Thyroid gland (tissue), 4 donors: ENCODE results near the gene PDZRN3. TPM values are rescaled to one million over a fixed set of nuclear protein-coding genes. Genes with fewer than 3 reads are reported as not detected.

Experiments
- DNase-seq, 2 donors: peaks; one replicate each; pipeline ENCODE4 v3.0.0-alpha.2; 2019
- H3K27ac ChIP-seq, 3 donors: fragments of 200-600 bp; sonication (generic); 1 replicate in 2 of 3; 2 replicates in 1 of 3; pipeline ENCODE4 v1.5.1; 2016 to 2019; ENCODE audit warnings: mild to moderate bottlenecking in 1 of 3, moderate library complexity in 1 of 3
- H3K27me3 ChIP-seq: fragments of 200-600 bp; sonication (generic); one replicate; pipeline ENCODE4 v1.5.1; 2019
- H3K36me3 ChIP-seq, 2 donors: fragments of 200-600 bp; sonication (generic); one replicate each; pipeline ENCODE4 v1.5.1; 2016 to 2019
- H3K4me1 ChIP-seq, 2 donors: fragments of 200-600 bp; sonication (generic); one replicate each; pipeline ENCODE4 v1.5.1; 2017 to 2019
- H3K4me3 ChIP-seq, 3 donors: fragments of 200-600 bp; sonication (generic); replicated peaks in 1 of 3; 1 replicate in 2 of 3; 2 replicates in 1 of 3; pipeline ENCODE4 v1.5.1; 2016; ENCODE audit warnings: mild to moderate bottlenecking in 1 of 3
- H3K9me3 ChIP-seq: fragments of 200-600 bp; sonication (generic); one replicate; pipeline ENCODE4 v1.5.1; 2017
- CTCF ChIP-seq, 6 experiments: fragments of 200-600 bp in 3 of 6; fragments of 450-650 bp in 3 of 6; sonication (generic) in 3 of 6; IDR thresholded peaks; one replicate each; pipeline ENCODE4 v1.5.1; 2016 to 2019; ENCODE audit warnings: antibody characterized with exemption in 6 of 6, mild to moderate bottlenecking in 2 of 6, inconsistent platforms in 1 of 6, moderate library complexity in 1 of 6
- POLR2A ChIP-seq, 2 donors: fragments of 450-650 bp; IDR thresholded peaks; one replicate each; pipeline ENCODE4 v1.6.1; 2017; ENCODE audit warnings: antibody characterized with exemption in 2 of 2, mild to moderate bottlenecking in 2 of 2, moderate library complexity in 1 of 2
- WGBS, 2 donors: methylation state at CpG; one replicate each; pipeline ENCODE4 v1.1.5; 2017; 5-methylcytosine and 5-hydroxymethylcytosine counted together
- intact Hi-C: fragments of 100-400 bp; cut with DNase I; formaldehyde crosslinking; loops from one replicate; pipeline ENCODE4 v1.15.1; 2023
- total RNA-seq, 4 donors: library from RNA; depleted of rRNA; stranded (reverse); fragments of >200 nt; gene quantifications; one replicate each; pipeline ENCODE4 v1.2.3, GENCODE V29; 2016

Gene PDZRN3
- total RNA-seq, 4 donors from 2014 or later = 4.4 to 8.3 (median 6.0) TPM

DNA sequence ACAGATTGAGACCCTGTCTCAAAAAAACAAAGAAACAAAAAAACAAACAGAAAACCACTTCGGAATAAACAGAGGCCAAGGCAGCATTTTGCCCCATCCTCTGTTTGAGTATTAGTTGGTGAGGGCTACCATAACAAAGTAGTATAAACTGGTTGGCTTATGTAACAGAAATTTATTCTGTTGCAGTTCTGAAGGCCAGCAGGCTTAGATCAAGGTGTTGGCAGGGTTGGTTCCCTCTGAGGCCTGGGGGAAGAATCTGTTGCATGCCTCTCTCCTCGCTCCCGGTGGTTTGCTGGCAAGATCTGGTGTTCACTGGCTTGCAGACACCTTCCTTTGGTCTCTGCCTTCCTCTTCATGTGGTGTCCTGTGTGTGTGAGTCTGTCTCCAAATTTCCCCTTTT is 261.6 kb downstream of the PDZRN3 start:
- Histone ChIP-seq H3K4me1 (no peaks in the 10 kb centered on the region), H3K27me3 (no peaks in the 10 kb centered on the region), H3K9me3 (no peaks in the 10 kb centered on the region), H3K4me3 (no peak overlapping the region), H3K27ac (no peak overlapping the region), H3K36me3 (no peaks in the 10 kb centered on the region)
- no peak for DNase-seq
- TF ChIP-seq CTCF (IDR thresholded peaks at IDR 0.05) = no peak
- TF ChIP-seq POLR2A (IDR thresholded peaks at IDR 0.05) = no peak
- WGBS, 2 donors = 90 to 98% methylated on average over 3 of the region's 3 CpGs
- intact Hi-C loops = no loop called here

DNA sequence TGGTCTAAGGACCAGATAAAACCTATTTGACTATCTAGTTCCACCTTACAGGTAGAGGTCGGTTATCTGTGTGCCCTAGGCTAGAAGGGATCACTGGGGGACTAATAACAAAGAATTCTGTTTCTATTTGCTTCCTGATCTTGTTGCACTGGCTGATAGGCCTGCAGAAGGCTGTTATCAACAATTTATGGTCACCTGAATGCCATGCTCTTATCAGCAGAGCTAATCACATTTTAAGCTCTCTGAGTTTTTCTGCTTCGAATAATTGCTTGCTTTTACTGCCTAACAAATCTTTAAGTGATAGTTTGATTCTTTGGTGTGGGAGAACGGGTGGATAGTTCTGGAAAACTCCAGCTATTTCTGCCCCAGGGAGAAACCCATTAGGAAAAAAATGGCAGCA is 263.1 kb downstream of the PDZRN3 start:
- WGBS, 2 donors = 44 to 61% methylated on average over 3 of the region's 3 CpGs
- intact Hi-C loops = no loop called here

DNA sequence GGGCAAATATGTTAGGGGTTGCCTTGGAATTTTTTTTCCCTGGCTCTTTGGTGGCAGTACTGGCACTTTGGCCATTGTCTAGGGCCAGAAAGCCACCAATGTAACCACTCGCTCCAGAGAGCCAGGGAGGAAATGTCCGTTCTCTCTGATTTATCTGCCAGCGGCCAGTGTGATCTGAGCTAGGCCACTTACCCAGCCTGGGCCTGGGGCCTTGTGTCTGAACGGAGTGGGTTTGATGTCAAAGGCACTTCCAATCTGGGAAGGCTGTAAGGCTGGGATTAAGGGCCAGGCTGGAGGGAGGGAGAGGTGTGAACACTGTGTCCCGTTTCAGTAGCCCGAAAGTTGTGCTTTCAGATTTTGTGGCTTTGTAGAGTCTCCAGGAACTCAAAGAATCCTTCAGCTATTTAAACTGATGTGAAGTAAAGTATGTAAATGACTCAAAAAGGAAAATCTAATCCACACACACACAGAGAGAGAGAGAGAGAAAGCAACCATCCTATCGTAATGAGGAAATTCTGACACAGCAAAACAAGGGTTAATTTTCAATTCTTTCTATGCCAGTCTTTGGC is 271.0 kb downstream of the PDZRN3 start:
- 81 to 90% methylated on average over 7 of the region's 7 CpGs for WGBS, 2 donors
- intact Hi-C loops = no loop called here

More for the DNA sequence above, 263.1 kb downstream of the PDZRN3 start:
- H3K27ac ChIP-seq = no peak overlapping the region
- no peaks in the 10 kb centered on the region for H3K36me3 ChIP-seq
- no peaks in the 10 kb centered on the region for H3K4me1 ChIP-seq
- H3K27me3 ChIP-seq = no peaks in the 10 kb centered on the region
- DNase-seq = no peak
- no peaks in the 10 kb centered on the region for H3K9me3 ChIP-seq
- H3K4me3 ChIP-seq = no peak overlapping the region
- TF ChIP-seq POLR2A (IDR thresholded peaks at IDR 0.05) (no peak), CTCF (IDR thresholded peaks at IDR 0.05) (no peak)

GRCh38 chr3:73352841-73353645 is 271.7 kb downstream of the PDZRN3 start:
- Histone ChIP-seq H3K36me3 (no peaks in the 10 kb centered on the region), H3K27ac (no peak overlapping the region), H3K9me3 (no peaks in the 10 kb centered on the region), H3K4me3 (no peak overlapping the region), H3K4me1 (no peaks in the 10 kb centered on the region), H3K27me3 (no peaks in the 10 kb centered on the region)
- TF ChIP-seq POLR2A (IDR thresholded peaks at IDR 0.05) (no peak), CTCF (IDR thresholded peaks at IDR 0.05) (no peak)
- DNase-seq = no peak
- intact Hi-C loops = no loop called here
- 76 to 81% methylated on average over 8 of the region's 8 CpGs for WGBS, 2 donors

More for the DNA sequence above, 271.0 kb downstream of the PDZRN3 start:
- Histone ChIP-seq H3K4me1 (no peaks in the 10 kb centered on the region), H3K4me3 (no peak overlapping the region), H3K27ac (no peak overlapping the region), H3K9me3 (no peaks in the 10 kb centered on the region), H3K27me3 (no peaks in the 10 kb centered on the region), H3K36me3 (no peaks in the 10 kb centered on the region)
- DNase-seq = no peak
- TF ChIP-seq POLR2A (IDR thresholded peaks at IDR 0.05) = no peak
- TF ChIP-seq CTCF (IDR thresholded peaks at IDR 0.05) = no peak

GRCh38 chr3:73351423-73352071 is 273.2 kb downstream of the PDZRN3 start:
- DNase-seq = no peak
- no peaks in the 10 kb centered on the region for H3K9me3 ChIP-seq
- H3K27ac ChIP-seq = no peak overlapping the region
- no peaks in the 10 kb centered on the region for H3K4me1 ChIP-seq
- no peak for TF ChIP-seq CTCF (IDR thresholded peaks at IDR 0.05)
- no peak for TF ChIP-seq POLR2A (IDR thresholded peaks at IDR 0.05)
- no peaks in the 10 kb centered on the region for H3K27me3 ChIP-seq
- 68 to 77% methylated on average over 9 of the region's 9 CpGs for WGBS, 2 donors
- intact Hi-C loops = no loop called here
- no peak overlapping the region for H3K4me3 ChIP-seq
- H3K36me3 ChIP-seq = no peaks in the 10 kb centered on the region
